HCT116 (cell line): ENCODE data around the gene AQP7. TPM values are rescaled to one million over a fixed set of nuclear protein-coding genes. Genes with fewer than 3 reads are reported as not detected.
"Not testable (repeated sequence)": the region's sequence is repeated elsewhere in the genome, so short reads cannot be mapped to it uniquely, and the experiment has no call there.

Source experiments
- ATAC-seq: fragments of 200-7000 bp; cut with Tn5 transposase; 2 replicates; pipeline ENCODE4 v1.9.1; 2020; ENCODE audit warnings: mild to moderate bottlenecking, moderate library complexity
- BruUV-seq: library from RNA; stranded (reverse); fragments of 400-500 nt; replicated peaks from 2 replicates; lab custom pipeline; 2021; lab: Mats Ljungman, UMichigan
- CTCF ChIA-PET: fragments of 300-600 bp; sonication (Branson Sonifier 250); formaldehyde crosslinking; loops from one replicate; lab custom pipeline; 2021; ENCODE audit warnings: antibody characterized with exemption; lab: Charles Lee
- POLR2A ChIA-PET: fragments of 300-600, 350-600 bp; sonication (Branson Sonifier 250); formaldehyde crosslinking; loops from one replicate; lab custom pipeline; 2021; ENCODE audit warnings: antibody characterized with exemption; lab: Charles Lee
- RAD21 ChIA-PET, 2 experiments: fragments of 300-600 bp; sonication (Branson Sonifier 250); formaldehyde crosslinking; loops; one replicate each; lab custom pipeline; 2023; ENCODE audit warnings: low total read pairs in 2 of 2; ENCODE audit not compliant: uncharacterized antibody in 2 of 2, unreplicated experiment in 2 of 2, low non-redundant PET in 1 of 2; lab: Charles Lee
- DNase-seq: peaks from one replicate; pipeline ENCODE4 v3.0.0-alpha.2; 2010; ENCODE audit warnings: low read depth, low spot score
- H2AFZ ChIP-seq: fragments of 200-600 bp; shearing (Covaris generic), sonication (generic); 2 replicates; pipeline ENCODE4 v1.6.1; 2017; ENCODE audit warnings: low read depth, mixed run types, mixed read lengths, antibody characterized with exemption, low read length; ENCODE audit not compliant: poor library complexity, severe bottlenecking
- H3K27ac ChIP-seq: 2 replicates; pipeline ENCODE4 v1.5.1; 2012; ENCODE audit warnings: low read depth, low read length
- H3K27me3 ChIP-seq: fragments of 200-600 bp; sonication (generic); 2 replicates; pipeline ENCODE4 v1.6.1; 2016; ENCODE audit warnings: mixed run types, low read length, mixed read lengths; ENCODE audit not compliant: insufficient read depth
- H3K36me3 ChIP-seq, 2 experiments: fragments of 200-500 bp in 1 of 2; fragments of 200-600 bp in 1 of 2; sonication (Bioruptor generic) in 1 of 2; sonication (generic) in 1 of 2; 2 replicates each; pipeline versions ENCODE4 v1.5.1 to v1.6.1; 2014 to 2016; ENCODE audit warnings: low read length in 2 of 2, inconsistent platforms in 1 of 2, mixed read lengths in 1 of 2, mixed run types in 1 of 2; ENCODE audit not compliant: insufficient read depth in 2 of 2, control insufficient read depth in 1 of 2
- H3K4me1 ChIP-seq, 2 experiments: fragments of 200-600 bp in 1 of 2; sonication (generic) in 1 of 2; 2 replicates each; pipeline versions ENCODE4 v1.5.1 to v1.6.1; 2012 to 2017; ENCODE audit warnings: low read length in 2 of 2, inconsistent platforms in 1 of 2, mild to moderate bottlenecking in 1 of 2, mixed read lengths in 1 of 2, mixed run types in 1 of 2, moderate library complexity in 1 of 2; ENCODE audit not compliant: insufficient read depth in 2 of 2, control insufficient read depth in 1 of 2
- H3K4me2 ChIP-seq: fragments of 200-600 bp; sonication (generic); 2 replicates; pipeline ENCODE4 v1.6.1; 2017; ENCODE audit warnings: mixed run types, low read length, mixed read lengths
- H3K4me3 ChIP-seq, 2 experiments: fragments of 200-600 bp in 1 of 2; sonication (generic) in 1 of 2; replicated peaks in 1 of 2; 2 replicates each; pipeline ENCODE4 v1.5.1; 2011 to 2016; ENCODE audit warnings: low read length in 2 of 2, control low read depth in 1 of 2, low read depth in 1 of 2, mild to moderate bottlenecking in 1 of 2, mixed read lengths in 1 of 2, mixed run types in 1 of 2
- H3K79me2 ChIP-seq: fragments of 200-600 bp; sonication (generic); 2 replicates; pipeline ENCODE4 v1.6.1; 2017; ENCODE audit warnings: mild to moderate bottlenecking, mixed run types, low read length, moderate library complexity, mixed read lengths; ENCODE audit not compliant: insufficient read depth
- H3K9ac ChIP-seq: fragments of 200-600 bp; sonication (generic); 2 replicates; pipeline ENCODE4 v1.6.1; 2016; ENCODE audit warnings: low read length, mixed read lengths
- H3K9me2 ChIP-seq: fragments of 200-600 bp; sonication (generic), shearing (Covaris generic); 2 replicates; pipeline ENCODE4 v1.6.1; 2017; ENCODE audit warnings: mixed run types, mild to moderate bottlenecking, moderate library complexity; ENCODE audit not compliant: insufficient read depth
- H3K9me3 ChIP-seq, 2 experiments: fragments of 200-500 bp in 1 of 2; fragments of 200-600 bp in 1 of 2; sonication (Bioruptor generic) in 1 of 2; sonication (generic) in 1 of 2; 2 replicates each; pipeline ENCODE4 v1.6.1; 2014 to 2017; ENCODE audit warnings: low read length in 2 of 2, mixed read lengths in 2 of 2, inconsistent platforms in 1 of 2, low read depth in 1 of 2, mild to moderate bottlenecking in 1 of 2, mixed run types in 1 of 2, moderate library complexity in 1 of 2; ENCODE audit not compliant: control insufficient read depth in 1 of 2, insufficient read depth in 1 of 2
- H4K20me1 ChIP-seq: fragments of 200-600 bp; sonication (generic), shearing (Covaris generic); 2 replicates; pipeline ENCODE4 v1.6.1; 2017; ENCODE audit warnings: mixed run types, mild to moderate bottlenecking, moderate library complexity; ENCODE audit not compliant: insufficient read depth
- CEBPB ChIP-seq: IDR thresholded peaks from 2 replicates; pipeline ENCODE4 v1.6.1; 2012; ENCODE audit warnings: low read depth
- CTCF ChIP-seq, 3 experiments: fragments of 200-600 bp in 1 of 3; sonication (generic) in 1 of 3; IDR thresholded peaks in 2 of 3; conservative IDR thresholded peaks in 1 of 3; 2 replicates each; pipeline ENCODE4 v1.5.1; 2012 to 2017; ENCODE audit warnings: low read depth in 2 of 3, low read length in 2 of 3, antibody characterized with exemption in 1 of 3, borderline replicate concordance in 1 of 3, control low read depth in 1 of 3, mild to moderate bottlenecking in 1 of 3, mixed read lengths in 1 of 3, mixed run types in 1 of 3, moderate library complexity in 1 of 3; ENCODE audit not compliant: insufficient read depth in 1 of 3
- JUND ChIP-seq: IDR thresholded peaks from 2 replicates; pipeline ENCODE4 v1.6.1; 2012
- intact Hi-C: fragments of 100-400 bp; cut with micrococcal nuclease; formaldehyde crosslinking; loops from 2 replicates; pipeline ENCODE4 v1.10.0; 2022
- total RNA-seq: library from RNA; stranded (reverse); gene quantifications from one replicate; pipeline ENCODE4 v1.2.1, GENCODE V29; 2021; ENCODE audit not compliant: unreplicated experiment

Gene AQP7
- total RNA-seq, 1 experiment from 2014 or later, result 0.96 TPM

- TF ChIP-seq CTCF (IDR thresholded peaks at IDR 0.05 in 2 of 3, conservative IDR thresholded peaks at IDR 0.05 in 1 of 3; ENCODE audit: borderline replicate concordance in 1 of 3, insufficient read depth in 1 of 3, low read depth in 2 of 3, low read length in 2 of 3) (no peak), CEBPB (no peak), JUND (no peak)
Measured at GRCh38 chr9:33393581-33393980, 8.8 kb downstream of the AQP7 start (continued).

GRCh38 chr9:33392591-33393021 is 9.8 kb downstream of the AQP7 start:
- RAD21 ChIA-PET, intact Hi-C loops, H2AFZ ChIP-seq, H3K9me2 ChIP-seq, H3K27me3 ChIP-seq, H3K79me2 ChIP-seq, BruUV-seq, H3K27ac ChIP-seq, H4K20me1 ChIP-seq, H3K4me3 ChIP-seq, DNase-seq, H3K9ac ChIP-seq, H3K9me3 ChIP-seq, H3K36me3 ChIP-seq: not testable (repeated sequence)
- Histone ChIP-seq H3K4me2 (peak overlapping the region; percentile 23; the same call in 1 of the 2 replicates), H3K4me1 (peaks cover 24 to 26% of the 10 kb centered on the region in 2 experiments; a peak in 3 of 4 replicates)
- POLR2A ChIA-PET, result interaction anchor here (1.1 kb wide), 1 partner anchor 17 kb away, joined by 3 read pairs; no protein-coding TSS in a partner anchor
- ATAC-seq, result peak; percentile 44; the same call in 1 of the 2 replicates
- CTCF ChIA-PET, result interaction anchor here (2.2 to 2.9 kb wide), 2 partner anchors 17 to 60 kb away, joined by 7 to 17 read pairs; no protein-coding TSS in a partner anchor

- H3K4me3 ChIP-seq, result peak overlapping the region in 1 of 2 experiments; percentile 30; a peak in 1 of 4 replicates
- H4K20me1 ChIP-seq, H3K36me3 ChIP-seq, intact Hi-C loops, H3K9me2 ChIP-seq, H3K79me2 ChIP-seq, H3K9me3 ChIP-seq, RAD21 ChIA-PET, H3K9ac ChIP-seq, ATAC-seq, BruUV-seq, H3K27me3 ChIP-seq: not testable (repeated sequence)
- peak overlapping the region; percentile 58 for H3K27ac ChIP-seq
- peak overlapping the region; percentile 68 for H3K4me2 ChIP-seq
- DNase-seq, result peak; percentile 67
- peaks cover 24 to 26% of the 10 kb centered on the region in 2 experiments; a peak in 3 of 4 replicates for H3K4me1 ChIP-seq
- H2AFZ ChIP-seq, result peak overlapping the region; percentile 88
- CTCF ChIA-PET, result interaction anchor here (0.7 to 2.9 kb wide), 6 partner anchors 9 to 347 kb away, joined by 3 to 17 read pairs (median 5); no protein-coding TSS in a partner anchor
- POLR2A ChIA-PET, result interaction anchor here (0.6 kb wide), 1 partner anchor 83 kb away, joined by 3 read pairs; the partner anchor contains the start of gene NOL6
Measured at GRCh38 chr9:33391111-33391771, 11.1 kb downstream of the AQP7 start.
